Left kidney (tissue), 2 donors: ENCODE results near the gene ZNF862. TPM values are rescaled to one million over a fixed set of nuclear protein-coding genes. Genes with fewer than 3 reads are reported as not detected.
A peak's percentile ranks its signal among the peaks of the same experiment; 100 is the strongest.

Source experiments
- DNase-seq: peaks from one replicate; pipeline ENCODE4 v3.0.0-alpha.2; 2013
- polyA plus RNA-seq: library from polyadenylated mRNA; unstranded; fragments of 120-200 nt; gene quantifications from one replicate; pipeline ENCODE4 v1.2.1, GENCODE V29; 2013; ENCODE audit not compliant: insufficient read length

Gene ZNF862
- polyA plus RNA-seq, 1 donor = 27.0 TPM

DNA sequence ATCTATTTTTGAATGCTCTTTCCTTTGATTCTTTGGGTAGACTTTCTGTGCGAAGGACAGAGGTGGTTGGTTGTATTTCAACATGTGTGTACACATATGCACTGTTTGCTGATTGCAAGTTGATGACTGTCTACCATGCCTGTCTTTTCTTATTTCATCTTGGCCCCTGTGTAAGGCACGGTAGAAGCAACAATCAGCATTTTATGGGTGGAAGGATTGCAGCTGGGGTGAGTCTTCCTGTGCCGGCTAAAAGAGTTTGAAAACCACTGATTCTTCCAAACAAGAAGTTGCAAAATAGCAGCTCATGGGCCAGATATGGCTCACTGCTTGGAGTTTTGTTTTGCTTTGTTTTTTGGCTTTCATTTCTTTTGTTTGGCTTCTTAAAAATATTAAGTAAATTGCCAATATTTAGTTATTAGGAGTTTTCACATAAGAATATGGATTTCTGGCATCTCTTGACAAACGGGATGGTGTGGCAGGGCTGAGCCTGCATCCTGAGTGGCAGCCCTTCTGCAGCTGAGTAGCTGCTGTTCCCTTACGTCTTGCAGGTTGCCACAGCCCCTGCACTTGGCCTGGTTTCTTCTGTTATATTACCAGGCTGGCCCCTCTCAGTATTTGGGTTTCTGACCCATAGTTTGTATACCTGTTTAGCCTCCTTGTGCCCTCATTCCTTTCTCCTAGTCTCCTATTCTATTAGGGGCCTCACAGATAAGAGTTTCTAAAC is 7.2 kb downstream of the ZNF862 start:
- DNase-seq = no peak

DNA sequence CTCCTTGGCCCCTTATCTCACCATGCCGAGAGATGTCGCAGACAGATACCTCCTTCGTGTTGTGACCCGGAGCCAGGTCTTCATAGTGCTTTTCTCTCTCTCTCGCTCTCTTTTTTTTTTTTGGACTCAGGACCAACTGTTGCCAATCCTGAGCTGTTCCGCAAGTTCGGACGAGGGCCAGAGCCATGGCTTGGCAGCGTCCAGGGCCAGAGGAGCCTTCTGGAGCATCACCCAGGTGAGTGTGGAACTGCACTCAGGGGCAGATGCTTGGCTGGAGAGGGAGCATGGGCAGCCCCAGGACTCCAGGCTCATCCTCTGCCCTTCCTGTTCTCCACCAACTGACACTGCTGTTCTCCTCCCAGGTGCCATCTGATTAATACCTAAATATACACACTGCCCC is 7.8 kb downstream of the ZNF862 start:
- no peak for DNase-seq

- no peak for DNase-seq
These were observed 8.4 kb downstream of the ZNF862 start for GRCh38 chr7:149846436-149847046.

DNA sequence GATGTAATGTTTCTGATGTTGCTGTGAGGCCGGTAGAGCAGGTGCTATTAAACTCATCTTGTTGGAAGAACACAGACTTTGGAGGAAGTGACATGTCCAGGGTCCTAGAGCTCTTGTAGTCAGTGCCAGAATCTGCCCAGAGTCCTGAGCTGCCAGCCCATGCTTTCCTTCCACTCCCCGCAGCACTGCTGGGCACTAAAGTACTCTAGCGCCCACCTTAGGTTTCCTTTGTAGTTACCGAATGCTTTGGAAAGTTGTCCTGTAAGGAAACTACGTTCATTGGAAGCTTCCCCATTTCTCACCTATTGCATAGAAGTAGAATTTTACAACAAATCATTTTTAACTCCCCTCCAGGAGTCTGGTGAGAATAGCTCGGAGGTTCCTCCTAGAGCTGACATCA is 11.0 kb downstream of the ZNF862 start:
- DNase-seq = no peak

GRCh38 chr7:149850007-149850594 is 11.9 kb downstream of the ZNF862 start:
- no peak for DNase-seq

DNA sequence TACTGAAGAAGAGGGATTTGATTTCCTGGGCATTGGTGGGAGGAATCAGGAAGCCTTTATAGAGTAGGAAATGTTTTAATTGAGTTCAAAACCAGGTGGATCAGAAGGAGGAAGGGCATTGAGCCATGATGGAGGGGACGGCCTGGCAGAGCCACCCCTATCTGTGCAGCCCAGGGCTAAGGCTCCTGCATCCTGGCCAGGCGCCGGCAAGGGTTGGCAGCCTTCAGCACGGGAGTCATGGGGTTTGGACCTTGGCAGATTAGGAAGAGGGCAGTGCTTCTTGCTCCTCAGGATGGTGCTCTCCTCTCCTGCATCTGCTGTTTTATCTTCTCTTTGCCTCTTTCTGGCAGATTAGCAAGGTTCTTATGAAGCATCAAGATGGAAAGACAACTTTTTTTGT is 12.5 kb downstream of the ZNF862 start:
- no peak for DNase-seq

GRCh38 chr7:149851449-149851848 is 13.3 kb downstream of the ZNF862 start:
- no peak for DNase-seq

- no peak for DNase-seq
These were observed 15.0 kb downstream of the ZNF862 start for GRCh38 chr7:149853157-149853556.

GRCh38 chr7:149854611-149855360 is 16.6 kb downstream of the ZNF862 start:
- DNase-seq = peak; percentile 55

- DNase-seq = no peak
These were observed 17.5 kb downstream of the ZNF862 start for GRCh38 chr7:149855361-149856305.

- DNase-seq = no peak
These were observed 18.4 kb downstream of the ZNF862 start for GRCh38 chr7:149856583-149856982.

GRCh38 chr7:149859369-149859768 is 21.2 kb downstream of the ZNF862 start:
- no peak for DNase-seq

GRCh38 chr7:149859876-149860275 is 21.7 kb downstream of the ZNF862 start:
- no peak for DNase-seq

DNA sequence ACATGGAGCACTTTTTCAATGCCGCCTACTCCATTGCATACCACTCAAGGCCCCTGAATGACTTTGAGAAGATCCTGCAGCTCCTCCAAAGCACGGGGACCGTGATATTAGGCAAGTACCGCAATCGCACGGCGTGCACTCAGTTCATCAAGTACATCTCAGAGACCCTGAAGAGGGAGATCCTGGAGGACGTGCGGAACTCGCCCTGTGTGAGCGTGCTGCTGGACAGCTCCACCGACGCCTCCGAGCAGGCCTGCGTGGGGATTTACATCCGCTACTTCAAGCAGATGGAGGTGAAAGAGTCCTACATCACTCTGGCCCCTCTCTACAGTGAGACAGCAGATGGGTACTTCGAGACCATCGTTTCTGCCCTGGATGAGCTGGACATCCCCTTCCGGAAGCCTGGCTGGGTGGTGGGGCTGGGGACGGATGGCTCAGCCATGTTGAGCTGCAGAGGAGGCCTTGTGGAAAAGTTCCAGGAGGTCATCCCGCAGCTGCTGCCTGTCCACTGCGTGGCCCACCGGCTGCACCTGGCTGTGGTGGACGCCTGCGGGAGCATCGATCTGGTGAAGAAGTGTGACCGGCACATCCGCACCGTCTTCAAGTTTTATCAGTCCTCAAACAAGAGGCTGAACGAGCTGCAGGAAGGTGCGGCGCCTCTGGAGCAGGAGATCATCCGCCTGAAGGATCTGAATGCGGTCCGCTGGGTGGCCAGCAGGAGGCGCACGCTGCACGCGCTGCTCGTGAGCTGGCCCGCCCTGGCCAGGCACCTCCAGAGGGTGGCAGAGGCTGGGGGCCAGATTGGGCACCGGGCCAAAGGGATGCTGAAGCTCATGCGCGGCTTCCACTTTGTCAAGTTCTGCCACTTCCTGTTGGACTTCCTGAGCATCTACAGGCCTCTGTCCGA is 22.9 kb downstream of the ZNF862 start:
- DNase-seq = no peak

GRCh38 chr7:149861728-149862045 is 23.5 kb downstream of the ZNF862 start:
- no peak for DNase-seq

GRCh38 chr7:149862156-149862555 is 24.0 kb downstream of the ZNF862 start:
- DNase-seq = no peak

GRCh38 chr7:149863500-149863899 is 25.3 kb downstream of the ZNF862 start:
- no peak for DNase-seq

- DNase-seq = no peak
These were observed 25.8 kb downstream of the ZNF862 start for GRCh38 chr7:149864023-149864422.

GRCh38 chr7:149864751-149865150 is 26.6 kb downstream of the ZNF862 start:
- no peak for DNase-seq

GRCh38 chr7:149865437-149865836 is 27.3 kb downstream of the ZNF862 start:
- no peak for DNase-seq
